Measurements from ENCODE around the gene TEX35.
"Not testable (repeated sequence)": the region's sequence is repeated elsewhere in the genome, so short reads cannot be mapped to it uniquely, and the experiment has no call there.

TEX35 gene

GRCh38 chr1:178542554-178543289 lies 29.8 kb downstream of the TEX35 start:
- DNase-seq = peak; percentile 99

DNA sequence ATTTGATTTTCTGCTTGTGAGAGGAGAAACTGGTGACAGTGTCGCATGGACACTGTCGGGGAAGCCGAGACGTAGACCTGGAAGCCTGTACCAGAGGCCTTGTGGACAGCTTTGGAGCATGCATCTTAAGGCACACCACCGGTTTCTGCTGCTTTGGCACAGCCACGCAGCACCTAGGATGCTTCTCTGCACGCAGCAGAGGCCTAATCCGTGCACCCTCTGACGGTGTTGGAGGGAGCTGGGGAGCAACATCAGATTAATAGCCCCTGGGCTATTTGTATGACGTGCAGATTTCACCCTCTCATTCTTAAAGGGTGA lies 30.3 kb downstream of the TEX35 start:
- DNase-seq = no peak

DNA sequence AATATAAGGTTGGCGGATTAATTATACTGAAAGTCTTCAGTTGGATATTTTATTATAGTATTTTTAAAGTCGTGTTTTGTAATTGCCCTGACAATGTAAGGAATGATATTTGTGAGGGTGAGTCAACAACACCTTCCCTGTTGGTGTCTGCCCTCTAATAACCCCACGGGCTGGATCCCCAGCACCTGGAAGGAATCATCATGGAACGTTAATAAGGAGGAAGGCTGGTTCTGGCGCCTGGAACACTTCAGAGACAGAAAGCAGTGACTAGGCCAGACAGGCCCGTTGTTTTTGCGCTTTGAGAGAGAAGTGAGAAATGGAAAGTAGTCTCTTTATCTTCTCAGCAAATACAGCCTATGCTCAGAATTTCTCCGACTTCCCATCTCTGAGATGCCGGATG lies 31.6 kb downstream of the TEX35 start:
- no peak for DNase-seq

DNA sequence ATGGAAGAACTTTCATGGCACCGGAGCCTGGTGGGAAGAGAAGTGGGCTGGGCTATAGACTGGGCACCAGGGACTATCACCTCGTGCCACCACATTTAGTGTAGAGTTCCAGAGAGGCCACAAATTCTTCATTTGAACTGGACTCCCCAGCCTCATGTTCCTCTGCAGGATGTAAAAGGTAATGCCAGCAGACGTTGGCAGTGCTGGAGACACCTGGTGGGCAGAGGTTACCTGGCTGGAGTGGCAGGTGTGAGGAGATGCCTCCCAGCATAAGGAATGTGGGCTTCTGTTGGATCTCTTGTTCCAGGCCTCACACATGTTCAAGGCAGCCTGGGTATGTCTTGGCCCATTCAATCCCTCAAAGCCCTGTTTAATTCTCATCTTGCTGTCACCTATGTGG lies 35.2 kb downstream of the TEX35 start:
- no peak for DNase-seq

- DNase-seq = no peak
These were observed 38.4 kb downstream of the TEX35 start for GRCh38 chr1:178551307-178551706.

GRCh38 chr1:178551940-178552339 lies 39.0 kb downstream of the TEX35 start:
- DNase-seq = no peak

- DNase-seq = no peak
These were observed 39.9 kb downstream of the TEX35 start for GRCh38 chr1:178552856-178553255.

GRCh38 chr1:178554351-178554750 lies 41.4 kb downstream of the TEX35 start:
- not testable (repeated sequence) for DNase-seq

- not testable (repeated sequence) for DNase-seq
These were observed 42.7 kb downstream of the TEX35 start for GRCh38 chr1:178555613-178556012.

DNA sequence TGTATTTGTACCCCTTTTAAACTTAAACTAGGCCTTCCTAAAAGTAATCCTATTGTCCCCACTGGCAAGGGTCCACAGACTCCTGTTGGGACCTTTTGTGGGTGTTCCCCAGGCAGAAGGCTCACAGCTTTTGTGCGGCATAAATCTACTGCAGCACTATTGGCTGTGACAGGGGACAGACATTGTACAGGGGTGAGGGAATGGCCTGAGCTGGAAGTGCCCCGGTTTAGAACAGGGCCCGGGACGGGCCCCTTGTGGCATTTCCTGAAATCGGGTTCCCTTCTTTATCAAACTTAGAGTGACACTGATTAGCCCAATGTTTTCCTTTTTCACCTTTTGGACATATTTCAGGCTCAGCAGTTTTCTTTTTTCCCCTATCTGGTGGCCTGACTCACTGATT lies 45.9 kb downstream of the TEX35 start:
- not testable (repeated sequence) for DNase-seq

DNA sequence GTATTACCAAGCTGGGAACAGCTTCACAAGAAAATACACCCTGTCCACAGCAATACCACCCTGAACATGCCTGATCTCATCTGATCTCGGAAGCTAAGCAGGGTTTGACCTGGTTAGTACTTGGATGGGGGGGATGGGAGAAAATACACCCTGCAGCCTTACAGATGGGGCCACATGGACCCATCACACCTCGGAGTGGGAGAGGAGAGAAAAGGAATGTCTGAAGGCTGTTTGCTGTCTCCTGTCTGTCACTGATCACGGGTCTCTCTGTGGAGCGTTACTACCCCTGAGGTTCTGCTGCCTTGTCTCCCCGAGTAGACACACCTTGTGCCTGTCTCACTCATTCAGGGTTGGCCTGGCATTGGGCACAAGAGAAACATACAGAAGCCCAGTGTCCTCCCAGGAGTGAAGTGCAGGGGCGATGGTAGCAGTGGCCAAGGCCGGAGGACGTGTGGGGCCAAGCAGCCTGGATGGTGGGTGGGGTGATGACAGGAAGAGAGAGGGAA lies 48.0 kb downstream of the TEX35 start:
- DNase-seq = no peak

- no peak for DNase-seq
These were observed 50.4 kb downstream of the TEX35 start for GRCh38 chr1:178563099-178563820.

DNA sequence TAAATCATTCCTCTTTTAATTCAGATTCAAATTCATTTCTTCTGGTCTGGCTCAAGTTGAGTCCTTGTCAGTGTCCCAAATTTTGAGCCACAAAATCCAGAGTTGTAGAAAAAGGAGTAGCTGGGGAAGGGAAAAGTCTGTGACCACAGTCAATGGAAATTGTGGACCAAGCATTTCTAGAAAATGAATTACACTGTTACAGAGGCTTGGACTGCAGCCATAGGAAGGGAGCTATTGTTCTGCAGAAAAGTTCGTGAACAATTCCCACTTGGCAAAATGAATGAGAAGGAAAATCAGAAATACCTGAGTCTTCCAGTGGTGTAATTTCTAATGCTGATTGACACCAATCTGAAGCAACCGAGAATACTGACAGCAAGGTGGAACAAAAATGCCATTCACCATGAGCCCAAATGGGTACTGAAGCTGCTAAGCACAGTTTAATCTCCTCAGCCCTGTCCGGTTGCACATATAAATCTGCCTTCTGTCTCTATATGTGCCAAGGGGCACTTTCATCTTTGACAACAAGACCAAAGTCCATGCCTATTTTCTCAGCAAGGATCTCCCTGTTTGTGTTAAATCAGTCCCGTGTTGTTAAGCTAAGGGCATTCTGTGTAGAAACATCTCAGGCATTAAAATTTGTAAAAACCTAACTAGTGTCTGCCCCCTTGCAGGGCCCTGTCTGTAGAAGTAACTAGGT lies 51.3 kb downstream of the TEX35 start:
- DNase-seq = no peak

DNA sequence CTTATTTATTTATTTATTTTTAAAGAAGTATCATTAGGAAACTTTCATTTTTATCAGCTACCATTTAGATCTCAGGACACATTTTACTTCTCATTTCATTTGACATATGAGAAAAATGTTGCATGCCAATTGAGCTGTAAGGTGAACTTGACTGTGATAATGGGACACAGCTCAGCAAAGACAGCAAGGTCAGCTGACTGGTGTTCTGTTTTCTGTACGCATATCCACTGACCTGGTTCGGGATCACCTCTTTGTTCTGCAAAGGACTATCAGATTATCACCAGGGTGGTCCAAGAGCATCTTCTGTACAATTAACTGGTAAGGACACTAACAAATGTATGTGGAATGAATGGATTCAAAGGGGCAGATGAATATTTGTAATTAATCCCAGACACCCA lies 51.9 kb downstream of the TEX35 start:
- peak; percentile 39 for DNase-seq

DNA sequence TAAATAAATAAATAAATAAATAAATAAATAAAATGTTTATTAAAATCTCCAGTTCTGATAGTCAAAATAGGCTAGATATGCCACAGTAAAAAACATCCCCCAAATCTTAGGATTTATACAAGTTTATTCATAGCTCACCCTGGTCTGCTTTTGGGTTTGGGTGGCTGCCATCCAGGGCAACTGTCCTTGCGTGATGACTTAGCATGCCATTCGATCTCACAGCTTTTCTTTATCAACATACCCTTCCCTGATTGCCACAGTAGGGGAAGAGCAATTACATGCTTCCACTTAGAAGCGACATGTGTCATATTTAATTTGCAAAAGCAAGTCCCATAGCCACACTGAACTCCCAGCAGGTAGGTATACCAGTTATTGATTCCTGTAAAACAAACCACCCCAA lies 52.7 kb downstream of the TEX35 start:
- no peak for DNase-seq

DNA sequence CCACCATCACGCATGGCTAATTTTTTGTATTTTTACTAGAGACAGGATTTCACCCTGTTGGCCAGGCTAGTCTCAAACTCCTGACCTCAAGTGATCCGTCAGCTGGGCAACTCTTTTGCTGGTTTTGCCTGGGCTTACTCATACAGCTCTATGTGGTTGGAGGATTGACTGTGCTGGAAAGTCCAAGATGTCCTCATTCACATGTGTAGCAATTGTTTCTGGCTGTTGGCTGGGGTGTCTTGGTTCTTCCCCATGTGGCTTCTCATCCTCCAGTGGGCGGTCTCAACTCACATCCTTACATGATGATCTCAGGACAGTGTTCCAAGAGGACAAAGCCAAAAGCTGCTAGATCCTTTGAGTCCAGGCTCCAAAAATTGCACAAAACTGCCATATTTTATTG lies 53.3 kb downstream of the TEX35 start:
- DNase-seq = no peak

- DNase-seq = no peak
These were observed 58.9 kb downstream of the TEX35 start for GRCh38 chr1:178571807-178572206.

Measured in retina (tissue), 1 donor.